GM12873 (cell line): Measurements from ENCODE around the gene PSMA7.

Source experiments
- CTCF ChIP-seq: IDR thresholded peaks from 2 replicates; pipeline ENCODE4 v1.5.1; 2012; ENCODE audit warnings: low read depth, mild to moderate bottlenecking, moderate library complexity, low read length, control low read depth; ENCODE audit not compliant: insufficient read depth; ENCODE audit errors: missing control alignments

PSMA7 gene

GRCh38 chr20:62143081-62143956, at the start of gene PSMA7, which contains the start of gene SS18L1:
Gene PSMA7 (minus strand): TSS chr20:62143394. CDS start chr20:62143303, 91 bp downstream.
Gene SS18L1 (plus strand): TSS chr20:62143769. CDS start chr20:62143821, 52 bp downstream.
- TF ChIP-seq CTCF, result no peak

- TF ChIP-seq CTCF, result no peak
Measured at GRCh38 chr20:62192635-62193034, 49.4 kb upstream of the PSMA7 start.

GRCh38 chr20:62191781-62192559, 48.8 kb upstream of the PSMA7 start:
- TF ChIP-seq CTCF, result no peak

- TF ChIP-seq CTCF, result no peak
Measured at GRCh38 chr20:62190639-62191411, 47.6 kb upstream of the PSMA7 start.

GRCh38 chr20:62186887-62187866, 44.0 kb upstream of the PSMA7 start:
- TF ChIP-seq CTCF, result no peak

GRCh38 chr20:62186096-62186426, 42.9 kb upstream of the PSMA7 start:
- TF ChIP-seq CTCF, result no peak
